ENCODE results near the gene CDH9.

DNA sequence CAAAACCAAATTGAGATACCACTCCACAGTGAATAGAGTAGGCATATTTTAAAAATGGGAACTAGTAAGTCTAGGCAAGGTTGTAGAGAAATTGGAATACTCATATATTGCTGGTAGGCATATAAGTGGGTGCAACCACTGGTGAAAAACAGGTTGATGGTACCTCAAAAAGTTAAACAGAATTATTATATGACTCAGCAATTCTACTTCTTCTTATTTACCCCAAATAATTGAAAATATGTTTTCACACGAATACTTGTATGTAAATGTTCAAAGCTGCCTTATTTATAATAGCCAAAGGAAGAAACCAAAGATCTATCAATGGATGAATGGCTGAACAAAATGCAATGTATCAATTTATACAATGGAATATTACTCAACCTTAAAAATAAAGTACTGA is 79.1 kb downstream of the CDH9 start:
- TF ChIP-seq, protein P1, sequence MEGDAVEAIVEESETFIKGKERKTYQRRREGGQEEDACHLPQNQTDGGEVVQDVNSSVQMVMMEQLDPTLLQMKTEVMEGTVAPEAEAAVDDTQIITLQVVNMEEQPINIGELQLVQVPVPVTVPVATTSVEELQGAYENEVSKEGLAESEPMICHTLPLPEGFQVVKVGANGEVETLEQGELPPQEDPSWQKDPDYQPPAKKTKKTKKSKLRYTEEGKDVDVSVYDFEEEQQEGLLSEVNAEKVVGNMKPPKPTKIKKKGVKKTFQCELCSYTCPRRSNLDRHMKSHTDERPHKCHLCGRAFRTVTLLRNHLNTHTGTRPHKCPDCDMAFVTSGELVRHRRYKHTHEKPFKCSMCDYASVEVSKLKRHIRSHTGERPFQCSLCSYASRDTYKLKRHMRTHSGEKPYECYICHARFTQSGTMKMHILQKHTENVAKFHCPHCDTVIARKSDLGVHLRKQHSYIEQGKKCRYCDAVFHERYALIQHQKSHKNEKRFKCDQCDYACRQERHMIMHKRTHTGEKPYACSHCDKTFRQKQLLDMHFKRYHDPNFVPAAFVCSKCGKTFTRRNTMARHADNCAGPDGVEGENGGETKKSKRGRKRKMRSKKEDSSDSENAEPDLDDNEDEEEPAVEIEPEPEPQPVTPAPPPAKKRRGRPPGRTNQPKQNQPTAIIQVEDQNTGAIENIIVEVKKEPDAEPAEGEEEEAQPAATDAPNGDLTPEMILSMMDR (tag by site-specific recombination; IDR thresholded peaks at IDR 0.05) = no peak
- no peak for TF ChIP-seq ZNF157 (tag by site-specific recombination; IDR thresholded peaks at IDR 0.05)
- no peak for TF ChIP-seq KLF10 (tag by site-specific recombination; IDR thresholded peaks at IDR 0.05)
- TF ChIP-seq ZNF830 (tag by site-specific recombination; IDR thresholded peaks at IDR 0.05; ENCODE audit: low read depth) = no peak
- no peak for TF ChIP-seq ZNF707 (tag by site-specific recombination; IDR thresholded peaks at IDR 0.05)
- TF ChIP-seq, protein P2, sequence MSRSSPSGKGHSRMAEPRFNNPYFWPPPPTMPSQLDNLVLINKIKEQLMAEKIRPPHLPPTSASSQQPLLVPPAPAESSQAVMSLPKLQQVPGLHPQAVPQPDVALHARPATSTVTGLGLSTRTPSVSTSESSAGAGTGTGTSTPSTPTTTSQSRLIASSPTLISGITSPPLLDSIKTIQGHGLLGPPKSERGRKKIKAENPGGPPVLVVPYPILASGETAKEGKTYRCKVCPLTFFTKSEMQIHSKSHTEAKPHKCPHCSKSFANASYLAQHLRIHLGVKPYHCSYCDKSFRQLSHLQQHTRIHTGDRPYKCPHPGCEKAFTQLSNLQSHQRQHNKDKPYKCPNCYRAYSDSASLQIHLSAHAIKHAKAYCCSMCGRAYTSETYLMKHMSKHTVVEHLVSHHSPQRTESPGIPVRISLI (tag by site-specific recombination; IDR thresholded peaks at IDR 0.05) = no peak
- TF ChIP-seq ZNF274 (IDR thresholded peaks at IDR 0.05; ENCODE audit: low read length) = no peak
- TF ChIP-seq ZNF274 (tag by site-specific recombination; IDR thresholded peaks at IDR 0.05; ENCODE audit: borderline replicate concordance) = no peak
- TF ChIP-seq, protein P3, sequence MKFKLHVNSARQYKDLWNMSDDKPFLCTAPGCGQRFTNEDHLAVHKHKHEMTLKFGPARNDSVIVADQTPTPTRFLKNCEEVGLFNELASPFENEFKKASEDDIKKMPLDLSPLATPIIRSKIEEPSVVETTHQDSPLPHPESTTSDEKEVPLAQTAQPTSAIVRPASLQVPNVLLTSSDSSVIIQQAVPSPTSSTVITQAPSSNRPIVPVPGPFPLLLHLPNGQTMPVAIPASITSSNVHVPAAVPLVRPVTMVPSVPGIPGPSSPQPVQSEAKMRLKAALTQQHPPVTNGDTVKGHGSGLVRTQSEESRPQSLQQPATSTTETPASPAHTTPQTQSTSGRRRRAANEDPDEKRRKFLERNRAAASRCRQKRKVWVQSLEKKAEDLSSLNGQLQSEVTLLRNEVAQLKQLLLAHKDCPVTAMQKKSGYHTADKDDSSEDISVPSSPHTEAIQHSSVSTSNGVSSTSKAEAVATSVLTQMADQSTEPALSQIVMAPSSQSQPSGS (tag by site-specific recombination; IDR thresholded peaks at IDR 0.05; ENCODE audit: low read depth) = no peak
- no peak for TF ChIP-seq PRDM1 (tag by site-specific recombination; IDR thresholded peaks at IDR 0.05)
- TF ChIP-seq, protein P4, sequence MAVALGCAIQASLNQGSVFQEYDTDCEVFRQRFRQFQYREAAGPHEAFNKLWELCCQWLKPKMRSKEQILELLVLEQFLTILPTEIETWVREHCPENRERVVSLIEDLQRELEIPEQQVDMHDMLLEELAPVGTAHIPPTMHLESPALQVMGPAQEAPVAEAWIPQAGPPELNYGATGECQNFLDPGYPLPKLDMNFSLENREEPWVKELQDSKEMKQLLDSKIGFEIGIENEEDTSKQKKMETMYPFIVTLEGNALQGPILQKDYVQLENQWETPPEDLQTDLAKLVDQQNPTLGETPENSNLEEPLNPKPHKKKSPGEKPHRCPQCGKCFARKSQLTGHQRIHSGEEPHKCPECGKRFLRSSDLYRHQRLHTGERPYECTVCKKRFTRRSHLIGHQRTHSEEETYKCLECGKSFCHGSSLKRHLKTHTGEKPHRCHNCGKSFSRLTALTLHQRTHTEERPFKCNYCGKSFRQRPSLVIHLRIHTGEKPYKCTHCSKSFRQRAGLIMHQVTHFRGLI (tag by site-specific recombination; IDR thresholded peaks at IDR 0.05) = no peak
- TF ChIP-seq ZNF292 (tag by site-specific recombination; IDR thresholded peaks at IDR 0.05; ENCODE audit: borderline replicate concordance, low read depth) = no peak
- TF ChIP-seq, protein P5, sequence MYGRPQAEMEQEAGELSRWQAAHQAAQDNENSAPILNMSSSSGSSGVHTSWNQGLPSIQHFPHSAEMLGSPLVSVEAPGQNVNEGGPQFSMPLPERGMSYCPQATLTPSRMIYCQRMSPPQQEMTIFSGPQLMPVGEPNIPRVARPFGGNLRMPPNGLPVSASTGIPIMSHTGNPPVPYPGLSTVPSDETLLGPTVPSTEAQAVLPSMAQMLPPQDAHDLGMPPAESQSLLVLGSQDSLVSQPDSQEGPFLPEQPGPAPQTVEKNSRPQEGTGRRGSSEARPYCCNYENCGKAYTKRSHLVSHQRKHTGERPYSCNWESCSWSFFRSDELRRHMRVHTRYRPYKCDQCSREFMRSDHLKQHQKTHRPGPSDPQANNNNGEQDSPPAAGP (tag by site-specific recombination; IDR thresholded peaks at IDR 0.05) = no peak
- no peak for TF ChIP-seq ZNF426 (tag by site-specific recombination; IDR thresholded peaks at IDR 0.05)

All from HEK293 (cell line).